Activated naive CD8-positive, alpha-beta T cell treated with anti-CD3 and anti-CD28 coated beads, Interleukin-2, amount 50 U/mL, for 16 hours (primary cell): Measurements from ENCODE around the gene RAP1GAP.

Experiments used
- DNase-seq: peaks from one replicate; pipeline ENCODE4 v3.0.0-alpha.2; 2020; ENCODE audit warnings: low read depth, low spot score

RAP1GAP gene

GRCh38 chr1:21590934-21591333 lies 78.2 kb downstream of the RAP1GAP start:
- DNase-seq: no peak

DNA sequence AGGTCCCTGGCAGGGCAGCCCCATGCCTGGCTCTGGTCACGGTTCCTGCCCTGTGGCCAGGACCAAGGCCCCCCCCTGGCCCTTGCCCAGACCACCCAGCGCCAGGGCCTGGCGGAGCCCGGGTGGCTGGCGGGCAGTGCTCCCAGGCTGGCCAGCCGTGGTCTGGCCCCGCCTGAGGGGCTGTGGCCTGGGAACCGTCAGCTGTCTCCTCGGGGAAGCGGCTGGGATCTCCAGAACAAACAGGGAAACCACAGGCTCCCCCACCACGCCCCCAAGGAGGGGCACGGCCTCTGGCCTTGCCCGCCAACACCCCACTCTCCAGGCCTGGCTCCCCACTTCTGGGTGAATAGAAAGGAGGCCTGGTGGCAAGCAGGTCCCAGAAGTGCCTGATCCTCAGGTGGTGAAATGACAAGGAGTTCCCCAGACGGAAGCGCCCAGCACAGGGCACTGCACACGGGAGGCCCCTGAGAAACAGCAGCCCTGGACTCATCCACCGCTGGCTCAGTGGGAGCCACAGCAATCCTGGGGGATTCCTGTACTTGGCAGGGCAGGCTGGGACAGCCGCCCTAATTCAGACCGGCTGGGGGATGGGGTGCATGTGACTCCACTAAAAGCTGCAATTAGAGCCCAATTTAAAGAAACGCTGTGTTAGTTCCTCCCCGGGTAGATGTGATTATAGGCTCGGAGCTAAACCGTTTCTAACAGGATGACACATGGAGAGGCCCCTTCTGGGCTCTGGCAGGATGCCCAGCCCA lies 78.9 kb downstream of the RAP1GAP start:
- DNase-seq: no peak

DNA sequence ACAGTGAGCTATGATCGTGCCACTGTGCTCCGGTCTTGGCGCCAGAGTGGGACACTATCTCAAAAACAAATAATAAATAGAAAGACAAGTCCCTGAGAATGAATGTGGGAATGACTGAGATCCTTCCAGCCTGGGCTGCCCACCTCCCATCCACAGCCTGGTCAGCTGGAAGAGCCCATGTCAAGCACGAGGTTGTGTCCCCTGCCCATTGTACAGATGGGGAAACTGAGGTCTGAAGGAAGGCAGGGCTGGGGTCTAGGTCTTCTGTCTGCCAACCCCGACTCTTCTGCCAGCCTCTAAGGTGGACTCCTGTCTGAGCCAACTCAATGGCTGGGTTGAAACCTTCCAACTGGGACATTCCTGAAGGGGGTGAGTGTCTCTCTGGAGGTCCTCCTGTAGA lies 79.5 kb downstream of the RAP1GAP start:
- DNase-seq: no peak

DNA sequence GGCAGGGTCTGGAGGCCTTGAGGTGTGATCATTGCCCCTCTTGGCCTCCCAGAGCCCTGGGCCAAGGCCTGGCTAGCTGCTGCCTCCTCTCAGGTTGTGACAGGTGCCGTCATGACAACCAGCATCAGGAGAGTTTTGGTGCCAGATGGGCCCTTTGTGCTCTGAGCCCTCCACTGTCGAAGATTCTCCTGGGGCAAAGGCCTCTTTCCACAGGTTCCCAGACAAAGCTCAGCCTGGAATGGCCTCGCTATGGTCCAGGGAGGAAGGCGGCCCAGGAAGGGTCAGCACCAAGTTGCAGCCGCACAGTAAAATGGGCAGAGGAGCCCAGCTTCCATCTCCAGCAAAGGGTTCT lies 81.6 kb downstream of the RAP1GAP start:
- no peak for DNase-seq

DNA sequence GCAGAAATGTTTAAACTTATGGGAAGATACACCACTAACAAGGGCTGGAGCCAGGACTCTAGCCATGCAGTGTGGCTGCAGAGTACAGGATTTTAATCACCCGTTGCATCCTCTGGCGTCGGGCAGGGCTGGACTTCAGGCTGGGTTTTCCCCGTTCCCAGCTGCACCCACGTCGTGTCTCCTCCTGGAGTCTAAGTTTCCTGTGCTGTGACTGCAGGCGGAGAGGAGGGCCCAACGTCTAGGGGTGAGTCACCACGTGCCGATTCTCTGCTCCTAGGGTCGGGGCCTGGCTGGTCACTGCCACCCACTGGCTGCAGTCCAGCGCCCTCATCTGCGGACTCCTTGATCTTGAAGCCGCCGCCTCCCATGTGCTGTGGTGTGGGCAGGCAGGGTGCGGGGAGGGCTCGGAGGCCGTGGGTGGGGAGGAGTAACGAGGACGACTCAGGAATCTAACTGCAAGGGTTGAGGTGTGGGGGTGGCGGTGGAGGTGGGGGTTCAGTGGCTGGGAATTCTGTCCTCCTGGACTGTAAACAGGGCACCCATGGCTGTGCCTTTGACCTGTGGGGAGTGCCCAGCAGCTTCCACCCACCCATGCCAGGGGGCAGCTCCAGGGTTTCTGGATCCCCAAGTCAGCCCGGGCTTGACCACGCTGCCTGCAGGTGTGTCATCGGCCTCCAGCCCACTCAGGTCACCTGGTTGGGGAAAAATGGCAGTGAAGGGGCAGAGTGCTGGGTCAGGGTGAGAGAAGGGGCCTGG lies 82.1 kb downstream of the RAP1GAP start:
- DNase-seq: no peak

- DNase-seq: no peak
These were observed 82.9 kb downstream of the RAP1GAP start for GRCh38 chr1:21586222-21586621.

GRCh38 chr1:21585037-21585436 lies 84.1 kb downstream of the RAP1GAP start:
- no peak for DNase-seq

DNA sequence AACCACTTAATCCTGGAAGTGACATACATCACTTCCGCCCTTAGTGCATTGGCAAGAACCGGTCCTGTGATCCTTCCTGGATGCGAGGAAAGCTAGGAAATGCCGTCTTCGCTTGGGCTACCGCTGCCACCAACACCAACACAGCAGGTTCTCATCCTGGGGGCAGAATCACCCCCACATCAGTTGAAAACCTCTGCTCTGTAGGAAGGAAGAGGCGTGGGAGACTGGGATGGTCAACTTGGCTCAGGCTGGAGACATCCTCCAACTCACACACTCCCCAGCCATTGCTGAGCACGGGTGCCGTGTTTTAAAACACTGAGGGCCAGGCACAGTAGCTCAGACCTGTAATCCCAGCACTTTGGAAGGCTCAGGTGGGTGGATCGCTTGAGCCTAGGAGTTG lies 85.1 kb downstream of the RAP1GAP start:
- DNase-seq: no peak

DNA sequence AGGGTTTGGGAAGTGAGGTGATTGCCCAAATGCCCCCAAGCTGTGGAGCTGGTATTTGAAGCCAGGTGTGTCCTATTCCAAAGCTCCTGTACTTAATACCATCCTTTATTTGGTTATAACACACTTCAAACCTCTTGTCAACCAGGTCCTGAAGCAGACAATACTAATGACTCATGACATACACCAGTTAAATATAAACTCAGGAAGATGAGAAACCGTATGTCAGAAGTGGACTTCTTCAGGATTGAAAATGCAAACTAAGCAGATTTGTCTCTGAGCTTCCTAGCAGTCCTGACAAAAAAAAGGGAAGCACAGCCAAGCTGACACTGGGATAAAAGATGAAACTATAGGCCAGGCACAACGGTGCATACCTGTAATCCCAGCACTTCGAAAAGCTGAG lies 89.4 kb downstream of the RAP1GAP start:
- DNase-seq: no peak

DNA sequence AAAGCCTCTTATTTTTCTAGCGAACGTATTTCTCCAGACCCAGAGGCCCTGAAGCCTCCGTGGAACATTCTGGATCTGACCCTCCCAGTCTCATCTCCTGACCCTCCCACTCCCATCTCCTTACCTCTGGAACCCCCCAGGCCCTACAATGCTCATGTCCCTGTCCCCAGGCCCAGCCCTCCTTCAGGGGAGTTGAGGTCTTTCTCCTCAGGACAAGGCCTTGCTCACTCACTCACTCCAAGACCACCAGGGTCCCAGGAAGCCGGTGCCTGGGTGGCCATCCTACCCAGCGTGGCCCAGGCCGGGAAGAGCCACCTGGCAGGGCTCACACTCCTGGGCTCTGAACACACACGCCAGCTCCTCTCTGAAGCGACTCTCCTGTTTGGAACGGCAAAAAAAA lies 91.2 kb downstream of the RAP1GAP start:
- no peak for DNase-seq

DNA sequence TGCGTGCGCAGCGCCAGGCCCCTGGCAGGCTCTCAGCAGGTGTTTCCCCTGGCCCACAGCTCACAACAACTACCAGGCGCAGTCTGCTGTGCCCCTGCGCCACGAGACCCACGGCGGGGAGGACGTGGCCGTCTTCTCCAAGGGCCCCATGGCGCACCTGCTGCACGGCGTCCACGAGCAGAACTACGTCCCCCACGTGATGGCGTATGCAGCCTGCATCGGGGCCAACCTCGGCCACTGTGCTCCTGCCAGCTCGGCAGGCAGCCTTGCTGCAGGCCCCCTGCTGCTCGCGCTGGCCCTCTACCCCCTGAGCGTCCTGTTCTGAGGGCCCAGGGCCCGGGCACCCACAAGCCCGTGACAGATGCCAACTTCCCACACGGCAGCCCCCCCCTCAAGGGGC lies 91.8 kb downstream of the RAP1GAP start:
- no peak for DNase-seq

- no peak for DNase-seq
These were observed 92.4 kb downstream of the RAP1GAP start for GRCh38 chr1:21576798-21577187.

DNA sequence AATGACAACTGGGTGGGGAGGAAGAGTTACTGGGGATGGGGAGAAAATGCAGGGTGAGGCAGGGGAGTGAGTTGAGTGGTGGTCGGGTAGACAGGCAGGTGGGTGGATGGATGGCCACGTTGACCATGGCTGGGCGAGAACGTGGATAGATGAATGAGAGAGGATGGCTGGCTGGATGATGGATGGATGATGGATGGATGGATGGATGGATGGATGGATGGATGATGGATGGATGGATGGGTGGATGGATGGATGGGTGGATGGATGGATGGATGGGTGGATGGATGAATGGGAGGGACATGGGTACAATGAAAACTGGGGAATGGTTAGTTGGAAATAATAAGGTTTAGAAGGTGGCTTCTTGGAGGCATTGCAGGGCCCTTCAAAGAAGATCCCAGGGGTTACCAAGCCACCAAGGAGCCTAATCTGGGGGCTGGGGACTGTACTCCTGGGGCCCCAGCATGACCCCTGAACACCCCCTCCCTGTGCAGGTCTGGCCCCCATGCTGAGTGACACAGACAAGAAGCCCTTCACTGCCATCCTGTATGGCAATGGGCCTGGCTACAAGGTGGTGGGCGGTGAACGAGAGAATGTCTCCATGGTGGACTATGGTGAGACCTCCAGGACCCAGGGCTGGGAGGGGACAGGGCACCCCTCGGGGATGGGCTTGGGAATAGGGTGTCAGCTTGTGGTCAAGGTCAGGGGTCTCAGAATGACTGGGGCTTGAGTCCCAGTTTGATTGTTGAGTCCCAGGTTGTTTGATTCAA lies 92.9 kb downstream of the RAP1GAP start:
- no peak for DNase-seq

DNA sequence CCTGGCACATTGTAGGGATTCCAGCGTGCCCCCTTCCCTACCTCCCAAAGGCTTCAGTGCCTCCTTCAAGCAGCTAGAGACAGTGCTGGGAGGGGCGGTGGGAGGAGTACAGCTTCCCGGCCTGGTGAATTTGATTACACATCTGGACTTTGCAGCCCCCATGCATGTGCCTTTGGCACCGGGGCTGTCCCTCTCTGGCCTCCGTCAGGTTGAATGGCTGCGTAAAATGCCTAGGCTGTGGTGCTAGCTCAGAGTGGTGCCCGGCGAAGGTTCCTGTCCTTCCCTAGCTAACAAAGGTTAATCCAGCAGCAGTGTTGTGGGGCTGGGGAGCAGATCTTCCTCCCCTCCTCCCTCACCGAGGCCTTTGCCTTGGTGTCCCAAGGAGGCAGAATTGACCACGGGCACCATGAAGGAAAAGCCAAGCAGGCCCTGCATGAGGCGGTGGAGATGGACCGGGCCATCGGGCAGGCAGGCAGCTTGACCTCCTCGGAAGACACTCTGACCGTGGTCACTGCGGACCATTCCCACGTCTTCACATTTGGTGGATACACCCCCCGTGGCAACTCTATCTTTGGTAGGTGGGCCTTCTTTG lies 93.7 kb downstream of the RAP1GAP start:
- no peak for DNase-seq

- DNase-seq: no peak
These were observed 94.5 kb downstream of the RAP1GAP start for GRCh38 chr1:21574466-21575151.

GRCh38 chr1:21573971-21574465 lies 95.1 kb downstream of the RAP1GAP start:
- DNase-seq: no peak

GRCh38 chr1:21573475-21573874 lies 95.7 kb downstream of the RAP1GAP start:
- DNase-seq: no peak

GRCh38 chr1:21572735-21573277 lies 96.4 kb downstream of the RAP1GAP start:
- no peak for DNase-seq

GRCh38 chr1:21572221-21572620 lies 96.9 kb downstream of the RAP1GAP start:
- DNase-seq: no peak

DNA sequence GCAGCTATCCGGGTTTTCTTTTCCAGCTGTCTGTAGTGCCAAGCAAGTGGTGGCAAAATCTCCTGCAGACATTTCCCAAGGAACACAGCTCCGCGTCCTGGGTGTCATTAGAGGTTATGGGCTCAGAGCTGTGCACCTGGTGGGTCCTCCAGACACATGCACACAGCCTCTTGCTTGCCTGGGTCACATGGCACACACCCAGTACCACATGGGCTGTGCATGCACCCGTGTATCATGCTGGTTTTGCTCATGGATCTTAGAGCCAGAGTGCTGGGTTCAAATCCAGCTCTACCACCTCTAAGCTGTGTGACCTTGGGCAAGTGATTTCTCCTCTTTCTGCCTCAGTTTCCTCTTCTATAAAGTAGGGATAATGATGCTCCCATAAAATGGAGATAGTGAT lies 98.3 kb downstream of the RAP1GAP start:
- no peak for DNase-seq

DNA sequence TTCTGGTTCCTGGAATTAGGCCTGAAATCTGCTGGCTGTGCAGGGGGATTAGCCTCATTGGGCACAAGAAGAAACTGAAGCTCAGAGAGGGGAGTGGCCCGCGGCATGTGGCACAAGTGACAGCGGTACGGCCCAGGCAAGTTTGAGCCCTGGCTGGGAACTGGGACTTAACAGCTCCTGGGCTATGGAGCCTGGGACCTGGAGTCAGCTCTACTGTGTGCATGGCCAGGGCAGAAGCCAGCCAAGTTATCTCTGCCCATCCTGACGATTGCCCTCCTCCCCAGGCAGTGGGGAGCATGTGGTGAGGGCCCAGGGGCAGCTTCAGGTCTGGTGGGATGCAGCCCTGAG lies 98.7 kb downstream of the RAP1GAP start:
- DNase-seq: no peak
